H1 (cell line): ENCODE data around the gene MEI1. TPM values are rescaled to one million over a fixed set of nuclear protein-coding genes. Genes with fewer than 3 reads are reported as not detected.

Experiments
- CTCF ChIA-PET: fragments of 300-600 bp; sonication (Branson Sonifier 250); formaldehyde crosslinking; loops from one replicate; lab custom pipeline; 2021; ENCODE audit not compliant: partially characterized antibody; lab: Charles Lee
- POLR2A ChIA-PET: fragments of 300-600 bp; sonication (Branson Sonifier 250); formaldehyde crosslinking; loops from one replicate; lab custom pipeline; 2021; ENCODE audit warnings: inconsistent platforms; ENCODE audit not compliant: partially characterized antibody; lab: Charles Lee
- DNase-seq, 2 experiments: peaks; one replicate each; pipeline versions ENCODE4 v3.0.0 to v3.0.0-alpha.2; 2010 to 2022; ENCODE audit warnings: low spot score in 2 of 2, low read depth in 1 of 2, mixed read lengths in 1 of 2
- FAIRE-seq: peaks from 2 replicates; lab custom pipeline; 2011; peaks lifted over from hg19 to GRCh38; lab: Jason Lieb, UNC
- H2AFZ ChIP-seq: 2 replicates; pipeline ENCODE4 v1.8.1; 2012; ENCODE audit warnings: low read length, inconsistent platforms
- H2AK5ac ChIP-seq: 2 replicates; pipeline ENCODE4 v1.6.1; 2013; ENCODE audit warnings: low read depth, low read length
- H2BK120ac ChIP-seq: replicated peaks from 2 replicates; pipeline ENCODE3; 2013; ENCODE audit warnings: low read depth, low read length, inconsistent platforms
- H2BK12ac ChIP-seq: 2 replicates; pipeline ENCODE4 v1.6.1; 2013; ENCODE audit warnings: low read depth, low read length
- H2BK15ac ChIP-seq: 2 replicates; pipeline ENCODE4 v1.6.1; 2013; ENCODE audit warnings: low read length
- H2BK20ac ChIP-seq: 2 replicates; pipeline ENCODE4 v1.6.1; 2013; ENCODE audit warnings: low read length
- H2BK5ac ChIP-seq: 2 replicates; pipeline ENCODE4 v1.6.1; 2013; ENCODE audit warnings: low read depth, low read length
- H3K14ac ChIP-seq: 2 replicates; pipeline ENCODE4 v1.6.1; 2013; ENCODE audit warnings: inconsistent platforms; ENCODE audit not compliant: insufficient read length
- H3K18ac ChIP-seq: 2 replicates; pipeline ENCODE4 v1.6.1; 2013; ENCODE audit warnings: low read length; ENCODE audit errors: extremely low read depth
- H3K23ac ChIP-seq: 2 replicates; pipeline ENCODE4 v1.6.1; 2013; ENCODE audit warnings: inconsistent platforms; ENCODE audit not compliant: insufficient read length
- H3K23me2 ChIP-seq: 2 replicates; pipeline ENCODE4 v1.6.1; 2013; ENCODE audit warnings: low read depth, low read length
- H3K27ac ChIP-seq: 2 replicates; pipeline ENCODE4 v1.6.1; 2011; ENCODE audit warnings: low read depth, low read length, inconsistent platforms
- H3K27me3 ChIP-seq, 4 experiments: replicated peaks in 1 of 4; 1 replicate in 1 of 4; 2 replicates in 3 of 4; pipeline versions ENCODE4 v1.6.1 to v1.8.1; 2011 to 2013; ENCODE audit warnings: low read length in 3 of 4, mild to moderate bottlenecking in 3 of 4, inconsistent platforms in 2 of 4, mixed read lengths in 2 of 4, moderate library complexity in 1 of 4; ENCODE audit not compliant: control insufficient read depth in 3 of 4, insufficient read depth in 3 of 4; ENCODE audit errors: extremely low read depth in 1 of 4
- H3K36me3 ChIP-seq, 4 experiments: 2 replicates each; pipeline versions ENCODE4 v1.6.1 to v1.8.1; 2011 to 2013; ENCODE audit warnings: mild to moderate bottlenecking in 4 of 4, low read length in 3 of 4, moderate library complexity in 2 of 4, control low read depth in 1 of 4, inconsistent platforms in 1 of 4; ENCODE audit not compliant: insufficient read depth in 4 of 4, control insufficient read depth in 2 of 4
- H3K4ac ChIP-seq: replicated peaks from 2 replicates; pipeline ENCODE3; 2013; ENCODE audit warnings: low read length, low read depth, mixed read lengths, inconsistent platforms; ENCODE audit not compliant: insufficient read length
- H3K4me1 ChIP-seq, 4 experiments: replicated peaks in 1 of 4; 1 replicate in 1 of 4; 2 replicates in 3 of 4; pipeline versions ENCODE4 v1.6.1 to v1.8.1; 2011 to 2013; ENCODE audit warnings: low read length in 3 of 4, inconsistent platforms in 2 of 4, mixed read lengths in 1 of 4; ENCODE audit not compliant: insufficient read depth in 4 of 4, control insufficient read depth in 3 of 4
- H3K4me2 ChIP-seq, 2 experiments: 2 replicates each; pipeline versions ENCODE4 v1.6.1 to v1.8.1; 2011 to 2013; ENCODE audit warnings: low read depth in 2 of 2, low read length in 2 of 2, control low read depth in 1 of 2, inconsistent platforms in 1 of 2, mild to moderate bottlenecking in 1 of 2; ENCODE audit not compliant: insufficient read depth in 1 of 2
- H3K4me3 ChIP-seq, 4 experiments: fragments of 200-600, 300-600 bp in 1 of 4; sonication (generic), shearing (Covaris generic), sonication (Bioruptor Twin) in 1 of 4; 2 replicates each; pipeline versions ENCODE4 v1.5.1 to v1.8.1; 2011 to 2016; ENCODE audit warnings: low read length in 4 of 4, low read depth in 3 of 4, control low read depth in 2 of 4, inconsistent platforms in 2 of 4, mild to moderate bottlenecking in 2 of 4, mixed read lengths in 1 of 4, moderate library complexity in 1 of 4; ENCODE audit not compliant: insufficient read depth in 2 of 4; ENCODE audit errors: extremely low read depth in 1 of 4
- H3K56ac ChIP-seq: replicated peaks from 2 replicates; pipeline ENCODE3; 2013; ENCODE audit warnings: low read depth, mild to moderate bottlenecking, mixed read lengths, low read length, inconsistent platforms; ENCODE audit not compliant: insufficient read length
- H3K79me1 ChIP-seq: 2 replicates; pipeline ENCODE4 v1.6.1; 2013; ENCODE audit warnings: low read depth, low read length, control low read depth
- H3K79me2 ChIP-seq, 2 experiments: 2 replicates each; pipeline versions ENCODE4 v1.6.1 to v1.8.1; 2012 to 2013; ENCODE audit warnings: low read length in 2 of 2, mild to moderate bottlenecking in 2 of 2, inconsistent platforms in 1 of 2; ENCODE audit not compliant: insufficient read depth in 2 of 2, control insufficient read depth in 1 of 2
- H3K9ac ChIP-seq, 4 experiments: replicated peaks in 1 of 4; 1 replicate in 1 of 4; 2 replicates in 3 of 4; pipeline versions ENCODE4 v1.6.1 to v1.8.1; 2011 to 2013; ENCODE audit warnings: low read depth in 3 of 4, low read length in 3 of 4, control low read depth in 2 of 4, mild to moderate bottlenecking in 2 of 4, moderate library complexity in 2 of 4, inconsistent platforms in 1 of 4; ENCODE audit errors: extremely low read depth in 1 of 4
- H3K9me3 ChIP-seq, 2 experiments: 2 replicates each; pipeline versions ENCODE4 v1.6.1 to v1.8.1; 2012 to 2013; ENCODE audit warnings: mild to moderate bottlenecking in 2 of 2, moderate library complexity in 2 of 2, control low read depth in 1 of 2, inconsistent platforms in 1 of 2, low read depth in 1 of 2, low read length in 1 of 2, mixed read lengths in 1 of 2; ENCODE audit not compliant: insufficient read depth in 2 of 2
- H4K20me1 ChIP-seq, 2 experiments: replicated peaks in 1 of 2; 2 replicates each; pipeline versions ENCODE3 to v1.8.1; 2011 to 2013; ENCODE audit warnings: inconsistent platforms in 2 of 2, low read length in 2 of 2, mild to moderate bottlenecking in 1 of 2; ENCODE audit not compliant: insufficient read depth in 2 of 2, control insufficient read depth in 1 of 2
- H4K5ac ChIP-seq: 2 replicates; pipeline ENCODE4 v1.6.1; 2013; ENCODE audit warnings: low read length, low read depth, mixed read lengths, inconsistent platforms; ENCODE audit not compliant: insufficient read length
- H4K8ac ChIP-seq: 2 replicates; pipeline ENCODE4 v1.8.0; 2013; ENCODE audit warnings: mild to moderate bottlenecking, moderate library complexity, low read length, inconsistent platforms; ENCODE audit not compliant: insufficient read depth; ENCODE audit errors: extremely low read depth
- H4K91ac ChIP-seq: replicated peaks from 2 replicates; pipeline ENCODE3; 2013; ENCODE audit warnings: low read length, mixed read lengths, inconsistent platforms; ENCODE audit not compliant: insufficient read length
- ASH2L ChIP-seq: fragments of 200-600, 300-600 bp; sonication (generic); IDR thresholded peaks from one replicate; pipeline ENCODE4 v1.7.1; 2017; ENCODE audit warnings: low read length
- E2F6 ChIP-seq: IDR thresholded peaks from 2 replicates; pipeline ENCODE4 v1.6.1; 2012; ENCODE audit warnings: inconsistent platforms
- EGR1 ChIP-seq: IDR thresholded peaks from 2 replicates; pipeline ENCODE4 v1.6.1; 2011; ENCODE audit warnings: low read depth, low read length, borderline replicate concordance
- KDM4A ChIP-seq: IDR thresholded peaks from one replicate; pipeline ENCODE4 v1.7.1; 2012; ENCODE audit warnings: low read depth, mild to moderate bottlenecking, moderate library complexity, low read length, inconsistent platforms; ENCODE audit not compliant: severe bottlenecking
- NANOG ChIP-seq: IDR thresholded peaks from 2 replicates; pipeline ENCODE4 v1.6.1; 2011; ENCODE audit warnings: low read length, low read depth, mild to moderate bottlenecking, inconsistent platforms; ENCODE audit not compliant: insufficient read depth, poor library complexity, severe bottlenecking
- POLR2A ChIP-seq, 2 experiments: IDR thresholded peaks; 1 replicate in 1 of 2; 2 replicates in 1 of 2; pipeline ENCODE4 v1.6.1; 2011; ENCODE audit warnings: low read depth in 2 of 2, low read length in 2 of 2, mild to moderate bottlenecking in 2 of 2; ENCODE audit errors: control extremely low read depth in 1 of 2
- TCF12 ChIP-seq: IDR thresholded peaks from 2 replicates; pipeline ENCODE4 v1.6.1; 2011; ENCODE audit warnings: low read depth, mild to moderate bottlenecking, low read length
- TEAD4 ChIP-seq: IDR thresholded peaks from 2 replicates; pipeline ENCODE4 v1.6.1; 2012; ENCODE audit warnings: low read depth, low read length, inconsistent platforms, mixed read lengths
- WGBS, 2 experiments: shearing (Covaris generic) in 1 of 2; methylation state at CpG; one replicate each; pipeline versions ENCODE4 v1.1.6 to v1.1.7; 2013 to 2015; ENCODE audit warnings: low lambda C conversion rate in 2 of 2, mixed read lengths in 2 of 2, inconsistent platforms in 1 of 2, low coverage in 1 of 2, missing lambda C conversion rate in 1 of 2; ENCODE audit not compliant: insufficient replicate concordance in 2 of 2, insufficient coverage in 1 of 2, insufficient read length in 1 of 2; ENCODE audit errors: extremely low coverage in 1 of 2, missing lambda C conversion rate in 1 of 2; 5-methylcytosine and 5-hydroxymethylcytosine counted together
- polyA plus RNA-seq, 7 experiments: library from polyadenylated mRNA; depleted of rRNA in 3 of 7; stranded (reverse) in 5 of 7; unstranded in 2 of 7; fragments of >200 nt in 5 of 7; fragments of 200-250 nt in 2 of 7; gene quantifications; 1 replicate in 5 of 7; 2 replicates in 1 of 7; 4 replicates in 1 of 7; pipeline versions ENCODE4 v1.2.1 to v1.2.3, GENCODE V29; 2011 to 2013; ENCODE audit warnings: missing spikeins in 2 of 7, mixed read lengths in 2 of 7
- total RNA-seq: library from RNA; stranded (reverse); fragmentation: NEBNext Ultra II Directional; extraction: Animal tissue kit (Norgen Biotek cat#: 25700); gene quantifications from 2 replicates; pipeline ENCODE4 v1.2.1, GENCODE V29; 2021
- TF ChIP-seq, protein P1 (sequence below): IDR thresholded peaks from 2 replicates; pipeline ENCODE4 v1.6.1; 2012; ENCODE audit warnings: low read length, inconsistent platforms

MEI1 gene
- total and polyA plus RNA-seq, 2 of the 8 experiments (the other 6 are each of a cell fraction or from before 2014, with no cell fraction given): 0.27 to 0.54 TPM

- POLR2A ChIA-PET: interaction anchor here (0.6 to 2.7 kb wide), 3 partner anchors 15 to 54 kb away, joined by 3 to 13 read pairs (median 3); partner anchors contain the start of gene CCDC134
- Histone ChIP-seq H2BK20ac (no peak overlapping the region), H3K27ac (no peak overlapping the region), H2BK12ac (no peak overlapping the region), H3K79me2 (no peaks in the 10 kb centered on the region), H4K5ac (no peak overlapping the region), H3K4me3 (no peak overlapping the region), H3K18ac (no peak overlapping the region), H2AK5ac (no peak overlapping the region), H4K8ac (no peak overlapping the region), H3K23me2 (no peaks in the 10 kb centered on the region), H3K79me1 (no peaks in the 10 kb centered on the region), H2AFZ (no peak overlapping the region), H3K4me1 (no peaks in the 10 kb centered on the region), H3K9me3 (no peaks in the 10 kb centered on the region), H3K4me2 (no peak overlapping the region), H3K9ac (no peak overlapping the region), H3K56ac (no peak overlapping the region), H4K20me1 (no peaks in the 10 kb centered on the region), H4K91ac (no peak overlapping the region), H3K23ac (no peak overlapping the region), H2BK15ac (no peak overlapping the region), H3K14ac (no peak overlapping the region), H3K36me3 (no peaks in the 10 kb centered on the region; a peak in 1 of 8 replicates), H2BK120ac (no peak overlapping the region), H3K4ac (no peak overlapping the region), H3K27me3 (no peaks in the 10 kb centered on the region; a peak in 1 of 7 replicates), H2BK5ac (no peak overlapping the region)
- TF ChIP-seq NANOG (no peak), KDM4A (no peak), TEAD4 (no peak), EGR1 (no peak), POLR2A (IDR thresholded peaks at IDR 0.05; ENCODE audit: control extremely low read depth in 1 of 2, low read depth in 2 of 2, low read length in 2 of 2) (no peak), ASH2L (no peak), TCF12 (no peak), E2F6 (no peak)
- TF ChIP-seq, protein P1, sequence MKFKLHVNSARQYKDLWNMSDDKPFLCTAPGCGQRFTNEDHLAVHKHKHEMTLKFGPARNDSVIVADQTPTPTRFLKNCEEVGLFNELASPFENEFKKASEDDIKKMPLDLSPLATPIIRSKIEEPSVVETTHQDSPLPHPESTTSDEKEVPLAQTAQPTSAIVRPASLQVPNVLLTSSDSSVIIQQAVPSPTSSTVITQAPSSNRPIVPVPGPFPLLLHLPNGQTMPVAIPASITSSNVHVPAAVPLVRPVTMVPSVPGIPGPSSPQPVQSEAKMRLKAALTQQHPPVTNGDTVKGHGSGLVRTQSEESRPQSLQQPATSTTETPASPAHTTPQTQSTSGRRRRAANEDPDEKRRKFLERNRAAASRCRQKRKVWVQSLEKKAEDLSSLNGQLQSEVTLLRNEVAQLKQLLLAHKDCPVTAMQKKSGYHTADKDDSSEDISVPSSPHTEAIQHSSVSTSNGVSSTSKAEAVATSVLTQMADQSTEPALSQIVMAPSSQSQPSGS: no peak
- CTCF ChIA-PET: interaction anchor here (0.6 to 5.6 kb wide), 33 partner anchors 7 to 1504 kb away, joined by 3 to 54 read pairs (median 7); partner anchors contain the start of genes CCDC134, MEI1 and TNFRSF13C
- FAIRE-seq (no peak), DNase-seq (no peak)
- 79% methylated on average over 3 of the region's 3 CpGs; no CpG with 5 or more reads in 1 of the 2 experiments for WGBS, 2 experiments
Observed at GRCh38 chr22:41745968-41746367, 46.7 kb downstream of the MEI1 start.
